Testis (tissue), 3 donors: ENCODE measurements around the gene OXCT1. TPM values are rescaled to one million over a fixed set of nuclear protein-coding genes. Genes with fewer than 3 reads are reported as not detected.

Experiments
- DNase-seq: peaks from one replicate; pipeline ENCODE4 v3.0.0-alpha.2; 2019
- H3K27ac ChIP-seq, 2 donors: fragments of 200-600 bp; sonication (generic); one replicate each; pipeline ENCODE4 v1.5.1; 2019
- H3K27me3 ChIP-seq: fragments of 200-600 bp; sonication (generic); one replicate; pipeline ENCODE4 v1.5.1; 2019
- H3K36me3 ChIP-seq: fragments of 200-600 bp; sonication (generic); one replicate; pipeline ENCODE4 v1.5.1; 2017; ENCODE audit warnings: low read depth; ENCODE audit errors: missing control alignments
- H3K4me1 ChIP-seq: fragments of 200-600 bp; sonication (generic); one replicate; pipeline ENCODE4 v1.5.1; 2019
- H3K4me3 ChIP-seq, 2 donors: fragments of 200-600 bp; sonication (generic); one replicate each; pipeline ENCODE4 v1.5.1; 2017 to 2019
- H3K9me3 ChIP-seq: fragments of 200-600 bp; sonication (generic); one replicate; pipeline ENCODE4 v1.5.1; 2017
- POLR2A ChIP-seq: fragments of 450-650 bp; IDR thresholded peaks from one replicate; pipeline ENCODE4 v1.6.1; 2017; ENCODE audit warnings: antibody characterized with exemption, mild to moderate bottlenecking, moderate library complexity
- WGBS, 2 donors: methylation state at CpG; one replicate each; pipeline ENCODE4 v1.1.5; 2018; 5-methylcytosine and 5-hydroxymethylcytosine counted together
- intact Hi-C: fragments of 100-400 bp; cut with DNase I; formaldehyde crosslinking; loops from one replicate; pipeline ENCODE4 v1.15.1; 2023; ENCODE audit warnings: low total_unique reads
- polyA plus RNA-seq: library from polyadenylated mRNA; stranded (reverse); fragments of 350-450 nt; fragmentation: Illumina TruSeq; extraction: RNeasy Lipid Tissue Mini Kit (QIAGEN cat#74804); gene quantifications from one replicate; pipeline ENCODE4 v1.2.3, GENCODE V29; 2014; ENCODE audit warnings: low read depth, low replicate concordance; ENCODE audit not compliant: insufficient read depth
- total RNA-seq, 2 donors: library from RNA; depleted of rRNA; stranded (reverse); fragments of >200 nt; gene quantifications; one replicate each; pipeline ENCODE4 v1.2.3, GENCODE V29; 2016
- TF ChIP-seq, protein P1 (sequence below), 3 experiments: fragments of 450-650 bp in 2 of 3; fragments of 200-600 bp in 1 of 3; sonication (generic) in 1 of 3; IDR thresholded peaks; one replicate each; pipeline ENCODE4 v1.5.1; 2016 to 2019; ENCODE audit warnings: antibody characterized with exemption in 3 of 3, mild to moderate bottlenecking in 2 of 3, moderate library complexity in 1 of 3

The OXCT1 gene
- total and polyA plus RNA-seq, 3 donors from 2014 or later = 11.7 to 22.7 (median 16.5) TPM

GRCh38 chr5:41875121-41875520 lies 4.9 kb upstream of the OXCT1 start:
- no peak for TF ChIP-seq POLR2A
- TF ChIP-seq, protein P1, sequence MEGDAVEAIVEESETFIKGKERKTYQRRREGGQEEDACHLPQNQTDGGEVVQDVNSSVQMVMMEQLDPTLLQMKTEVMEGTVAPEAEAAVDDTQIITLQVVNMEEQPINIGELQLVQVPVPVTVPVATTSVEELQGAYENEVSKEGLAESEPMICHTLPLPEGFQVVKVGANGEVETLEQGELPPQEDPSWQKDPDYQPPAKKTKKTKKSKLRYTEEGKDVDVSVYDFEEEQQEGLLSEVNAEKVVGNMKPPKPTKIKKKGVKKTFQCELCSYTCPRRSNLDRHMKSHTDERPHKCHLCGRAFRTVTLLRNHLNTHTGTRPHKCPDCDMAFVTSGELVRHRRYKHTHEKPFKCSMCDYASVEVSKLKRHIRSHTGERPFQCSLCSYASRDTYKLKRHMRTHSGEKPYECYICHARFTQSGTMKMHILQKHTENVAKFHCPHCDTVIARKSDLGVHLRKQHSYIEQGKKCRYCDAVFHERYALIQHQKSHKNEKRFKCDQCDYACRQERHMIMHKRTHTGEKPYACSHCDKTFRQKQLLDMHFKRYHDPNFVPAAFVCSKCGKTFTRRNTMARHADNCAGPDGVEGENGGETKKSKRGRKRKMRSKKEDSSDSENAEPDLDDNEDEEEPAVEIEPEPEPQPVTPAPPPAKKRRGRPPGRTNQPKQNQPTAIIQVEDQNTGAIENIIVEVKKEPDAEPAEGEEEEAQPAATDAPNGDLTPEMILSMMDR (IDR thresholded peaks at IDR 0.05) = no peak
- no peaks in the 10 kb centered on the region for H3K36me3 ChIP-seq
- no peak overlapping the region for H3K27ac ChIP-seq

DNA sequence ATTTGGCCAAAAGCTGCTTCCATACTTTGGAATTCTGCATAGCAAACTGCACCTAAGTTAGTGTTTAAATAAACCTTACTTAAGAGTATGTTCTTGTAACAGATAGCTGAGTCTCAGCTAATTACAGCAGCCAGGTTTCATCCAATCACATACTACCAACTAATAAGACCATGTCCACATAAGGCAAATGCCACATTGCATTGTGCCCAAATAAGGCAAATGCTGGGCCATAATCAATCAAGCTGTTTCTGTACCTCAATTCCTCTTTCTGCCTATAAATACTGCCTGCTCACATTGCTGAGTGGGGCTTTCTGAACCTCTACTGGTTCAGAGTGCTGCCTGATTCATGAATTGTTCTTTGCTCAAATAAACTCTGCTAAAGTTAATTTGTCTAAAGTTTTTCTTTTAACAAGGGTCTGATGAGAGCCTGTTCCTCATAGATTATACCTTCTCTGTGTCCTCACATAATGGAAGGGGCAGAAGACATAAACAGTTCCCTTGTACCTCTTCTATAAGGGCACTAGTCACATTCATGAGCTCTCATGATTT lies 4.4 kb upstream of the OXCT1 start:
- Histone ChIP-seq H3K4me1 (peaks cover 6% of the 10 kb centered on the region), H3K27me3 (no peaks in the 10 kb centered on the region), H3K9me3 (no peaks in the 10 kb centered on the region), H3K4me3 (no peak overlapping the region), H3K36me3 (no peaks in the 10 kb centered on the region), H3K27ac (no peak overlapping the region)
- TF ChIP-seq POLR2A = no peak
- TF ChIP-seq, protein P1 (IDR thresholded peaks at IDR 0.05) = no peak
- no peak for DNase-seq
- intact Hi-C loops = no loop called here

More at GRCh38 chr5:41875121-41875520, 4.9 kb upstream of the OXCT1 start:
- no peak for DNase-seq
- no peaks in the 10 kb centered on the region for H3K9me3 ChIP-seq
- intact Hi-C loops = no loop called here
- H3K4me3 ChIP-seq = no peak overlapping the region
- no peaks in the 10 kb centered on the region for H3K27me3 ChIP-seq
- H3K4me1 ChIP-seq = peaks cover 6% of the 10 kb centered on the region

GRCh38 chr5:41871852-41872251 lies 1.6 kb upstream of the OXCT1 start:
- TF ChIP-seq POLR2A = no peak
- TF ChIP-seq, protein P1 (IDR thresholded peaks at IDR 0.05) = no peak
- Histone ChIP-seq H3K9me3 (no peaks in the 10 kb centered on the region), H3K27me3 (no peaks in the 10 kb centered on the region), H3K36me3 (no peaks in the 10 kb centered on the region), H3K27ac (no peak overlapping the region), H3K4me3 (no peak overlapping the region), H3K4me1 (peaks cover 12% of the 10 kb centered on the region)
- WGBS, 2 donors = 53 to 67% methylated on average over 2 of the region's 2 CpGs
- intact Hi-C loops = no loop called here
- no peak for DNase-seq

GRCh38 chr5:41870627-41871048 lies 413 bp upstream of the OXCT1 start:
- no peak for TF ChIP-seq POLR2A
- TF ChIP-seq, protein P1 (IDR thresholded peaks at IDR 0.05) = no peak
- WGBS, 2 donors = 3 to 6% methylated on average over 15 to 16 of the region's 16 CpGs
- Histone ChIP-seq H3K27ac (peak overlapping the region; percentile 85 to 88), H3K4me1 (peaks cover 12% of the 10 kb centered on the region), H3K4me3 (peak overlapping the region; percentile 74 to 78), H3K9me3 (no peaks in the 10 kb centered on the region), H3K27me3 (no peaks in the 10 kb centered on the region), H3K36me3 (no peaks in the 10 kb centered on the region)
- no peak for DNase-seq
- intact Hi-C loops = no loop called here

GRCh38 chr5:41869151-41869723 lies 988 bp downstream of the OXCT1 start:
- Histone ChIP-seq H3K9me3 (no peaks in the 10 kb centered on the region), H3K4me1 (peaks cover 12% of the 10 kb centered on the region), H3K4me3 (peak overlapping the region; percentile 74 to 78), H3K27ac (peak overlapping the region; percentile 85 to 88), H3K36me3 (no peaks in the 10 kb centered on the region), H3K27me3 (no peaks in the 10 kb centered on the region)
- 9 to 18% methylated on average over 8 to 28 of the region's 28 CpGs for WGBS, 2 donors
- TF ChIP-seq, protein P1 (IDR thresholded peaks at IDR 0.05) = no peak
- TF ChIP-seq POLR2A = no peak
- DNase-seq = peak; percentile 35
- intact Hi-C loops = no loop called here
